ENCODE measurements around the gene TRAK1.
"Not testable (repeated sequence)": the region's sequence is repeated elsewhere in the genome, so short reads cannot be mapped to it uniquely, and the experiment has no call there.

The TRAK1 gene

GRCh38 chr3:42099020-42099765 lies 8.0 kb downstream of the TRAK1 start:
- DNase-seq = no peak

DNA sequence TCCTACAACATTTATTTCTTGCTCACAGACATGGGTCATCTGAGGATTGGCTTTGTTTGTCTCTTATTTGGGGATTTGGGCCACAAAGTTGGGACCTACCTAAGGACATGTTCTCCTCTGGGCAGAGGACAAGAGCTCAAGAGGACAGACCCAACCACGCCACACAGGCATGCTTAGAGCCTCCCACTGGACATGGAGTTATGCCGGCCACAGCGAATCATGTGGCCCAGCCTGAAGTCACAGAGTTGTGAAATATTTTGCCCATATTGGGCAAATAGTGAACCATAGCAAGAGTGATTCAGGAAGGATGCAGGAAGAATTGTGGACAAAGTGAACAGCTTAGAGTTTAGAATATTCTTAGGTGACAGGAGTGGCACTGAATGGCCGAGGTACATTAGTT lies 9.9 kb downstream of the TRAK1 start:
- no peak for DNase-seq

DNA sequence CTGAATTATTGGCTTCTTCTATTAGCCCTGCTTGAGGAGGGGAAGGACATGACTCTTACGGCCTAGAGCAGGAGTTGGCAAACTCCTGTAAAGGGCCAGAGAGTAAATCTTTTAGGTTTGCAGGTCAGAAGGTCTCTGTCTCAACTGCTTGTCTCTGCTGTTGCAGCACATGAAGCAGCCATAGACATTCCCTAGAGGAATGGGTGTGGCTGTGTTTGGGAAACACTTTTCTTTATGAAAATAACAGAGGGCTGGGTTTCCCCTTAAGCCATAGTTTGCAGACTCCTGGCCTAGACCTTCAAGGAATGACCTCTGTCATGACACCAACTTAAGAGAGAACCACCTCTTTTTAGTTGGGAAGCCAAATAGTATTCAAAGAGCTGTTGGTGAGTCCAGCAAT lies 10.3 kb downstream of the TRAK1 start:
- DNase-seq = no peak

GRCh38 chr3:42102571-42102970 lies 11.4 kb downstream of the TRAK1 start:
- DNase-seq = no peak

DNA sequence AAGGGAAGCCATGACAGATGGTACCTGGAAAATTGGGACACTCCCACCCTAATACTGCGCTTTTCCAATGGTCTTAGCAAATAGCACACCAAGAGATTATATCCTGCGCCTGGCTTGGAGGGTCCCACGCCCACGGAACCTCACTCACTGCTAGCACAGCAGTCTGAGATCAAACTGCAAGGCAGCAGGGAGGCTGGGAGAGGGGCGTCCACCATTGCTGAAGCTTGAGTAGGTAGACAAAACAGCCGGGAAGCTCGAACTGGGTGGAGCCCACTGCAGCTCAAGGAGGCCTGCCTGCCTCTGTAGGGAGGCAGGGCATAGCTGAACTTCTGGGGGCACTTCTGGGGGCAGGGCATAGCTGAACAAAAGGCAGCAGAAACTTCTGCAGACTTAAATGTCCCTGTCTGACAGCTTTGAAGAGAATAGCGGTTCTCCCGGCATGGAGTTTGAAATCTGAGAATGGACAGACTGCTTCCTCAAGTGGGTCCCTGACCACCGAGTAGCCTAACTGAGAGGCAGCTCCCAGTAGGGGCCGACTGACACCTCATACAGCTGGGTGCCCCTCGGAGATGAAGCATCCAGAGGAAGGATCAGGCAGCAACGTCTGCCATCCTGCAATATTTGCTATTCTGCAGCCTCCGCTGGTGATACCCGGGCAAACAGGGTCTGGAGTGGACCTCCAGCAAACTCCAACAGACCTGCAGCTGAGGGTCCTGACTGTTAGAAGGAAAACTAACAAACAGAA lies 12.9 kb downstream of the TRAK1 start:
- not testable (repeated sequence) for DNase-seq

GRCh38 chr3:42105994-42106393 lies 14.8 kb downstream of the TRAK1 start:
- not testable (repeated sequence) for DNase-seq

- DNase-seq = no peak
These were observed 15.5 kb downstream of the TRAK1 start for GRCh38 chr3:42106646-42107045.

GRCh38 chr3:42110631-42111030 lies 19.5 kb downstream of the TRAK1 start:
- no peak for DNase-seq

GRCh38 chr3:42114130-42114725 lies 23.1 kb downstream of the TRAK1 start:
- no peak for DNase-seq

GRCh38 chr3:42115215-42115614 lies 24.1 kb downstream of the TRAK1 start:
- DNase-seq = no peak

- no peak for DNase-seq
These were observed 24.8 kb downstream of the TRAK1 start for GRCh38 chr3:42115946-42116345.

DNA sequence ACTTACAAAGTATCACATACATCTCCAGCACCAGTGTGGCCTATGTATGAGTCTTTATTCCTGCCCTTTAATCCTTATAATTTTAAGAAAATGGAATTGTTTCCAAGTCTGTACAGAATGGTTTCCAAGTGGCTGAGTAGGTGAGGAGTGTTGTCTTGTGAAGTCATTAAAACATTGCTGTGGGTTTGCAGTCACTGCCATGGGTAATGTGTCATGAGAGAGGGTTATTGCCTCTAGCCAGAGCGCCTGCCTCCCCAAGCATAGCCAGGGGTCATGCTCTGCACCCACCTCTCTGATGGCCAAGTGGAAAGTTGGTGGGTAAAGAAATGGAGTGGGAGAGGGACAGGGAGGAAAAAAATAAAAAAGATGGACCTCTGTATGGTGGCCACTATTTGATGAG lies 25.3 kb downstream of the TRAK1 start:
- DNase-seq = no peak

DNA sequence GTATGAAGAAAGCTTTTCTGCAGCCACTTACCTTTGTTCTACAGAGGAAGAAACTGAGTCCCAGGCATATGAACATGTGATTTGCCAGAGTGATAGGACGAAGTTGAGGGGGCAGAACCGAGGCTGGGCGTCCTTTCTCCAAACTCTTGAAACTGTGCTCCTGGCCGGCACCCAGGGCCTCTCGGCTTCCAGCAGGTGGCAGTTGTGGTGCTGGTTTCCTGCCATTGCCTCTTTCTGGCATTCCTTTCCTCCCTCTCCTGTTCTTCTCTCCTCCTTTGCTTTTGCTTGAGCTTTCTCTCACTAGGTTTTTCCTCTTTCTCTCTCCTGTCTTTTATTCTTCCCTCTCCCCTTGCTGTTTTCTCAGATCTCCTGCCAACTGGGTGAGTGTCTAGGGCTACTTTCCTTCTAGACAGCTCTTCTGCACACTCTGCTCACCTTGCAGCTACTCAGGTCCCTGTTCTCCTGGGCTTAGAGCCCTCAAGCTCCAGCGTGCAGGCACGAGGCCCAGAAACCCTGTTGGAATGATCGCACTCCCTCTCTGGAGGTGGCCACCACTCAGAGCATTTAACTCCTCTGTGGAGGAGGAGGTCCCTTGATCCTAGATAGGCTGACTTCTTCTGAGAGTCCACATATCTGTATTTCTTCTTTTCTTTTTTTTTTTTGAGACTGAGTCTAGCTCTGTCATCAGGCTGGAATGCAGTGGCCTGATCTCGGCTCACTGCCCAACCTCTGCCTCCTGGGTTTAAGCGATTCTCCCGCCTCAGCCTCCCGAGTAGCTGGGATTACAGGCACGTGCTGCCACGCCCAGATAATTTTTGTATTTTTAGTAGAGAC lies 26.2 kb downstream of the TRAK1 start:
- DNase-seq = peak; percentile 44

DNA sequence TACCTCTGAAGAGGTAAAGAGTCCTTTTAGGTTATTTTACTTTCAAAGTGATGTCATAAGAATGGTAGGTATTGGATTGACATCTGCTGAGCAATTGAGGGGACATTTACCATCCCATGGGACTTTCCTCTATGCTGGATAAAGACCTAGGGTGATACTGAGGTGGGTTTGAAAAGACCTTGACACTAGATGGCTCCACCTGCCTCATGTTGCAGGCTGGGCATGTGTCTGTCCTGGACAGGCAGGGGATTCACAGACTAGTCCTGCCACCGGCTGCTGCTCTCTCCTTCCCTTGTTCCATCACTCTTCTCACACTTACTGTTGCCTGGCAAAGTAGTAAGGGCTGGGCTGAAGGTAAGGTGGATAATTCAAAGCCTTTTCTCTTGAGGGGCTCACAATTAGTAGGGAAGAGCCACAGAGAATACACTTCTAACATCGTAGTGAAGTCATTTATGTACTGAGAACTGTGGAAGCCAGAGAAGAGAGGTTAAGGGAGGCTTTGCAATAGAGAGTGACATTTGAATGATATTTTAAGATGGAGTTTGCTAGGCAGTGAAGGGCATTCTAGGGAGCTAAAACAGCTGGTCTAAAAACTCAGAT lies 27.7 kb downstream of the TRAK1 start:
- no peak for DNase-seq

DNA sequence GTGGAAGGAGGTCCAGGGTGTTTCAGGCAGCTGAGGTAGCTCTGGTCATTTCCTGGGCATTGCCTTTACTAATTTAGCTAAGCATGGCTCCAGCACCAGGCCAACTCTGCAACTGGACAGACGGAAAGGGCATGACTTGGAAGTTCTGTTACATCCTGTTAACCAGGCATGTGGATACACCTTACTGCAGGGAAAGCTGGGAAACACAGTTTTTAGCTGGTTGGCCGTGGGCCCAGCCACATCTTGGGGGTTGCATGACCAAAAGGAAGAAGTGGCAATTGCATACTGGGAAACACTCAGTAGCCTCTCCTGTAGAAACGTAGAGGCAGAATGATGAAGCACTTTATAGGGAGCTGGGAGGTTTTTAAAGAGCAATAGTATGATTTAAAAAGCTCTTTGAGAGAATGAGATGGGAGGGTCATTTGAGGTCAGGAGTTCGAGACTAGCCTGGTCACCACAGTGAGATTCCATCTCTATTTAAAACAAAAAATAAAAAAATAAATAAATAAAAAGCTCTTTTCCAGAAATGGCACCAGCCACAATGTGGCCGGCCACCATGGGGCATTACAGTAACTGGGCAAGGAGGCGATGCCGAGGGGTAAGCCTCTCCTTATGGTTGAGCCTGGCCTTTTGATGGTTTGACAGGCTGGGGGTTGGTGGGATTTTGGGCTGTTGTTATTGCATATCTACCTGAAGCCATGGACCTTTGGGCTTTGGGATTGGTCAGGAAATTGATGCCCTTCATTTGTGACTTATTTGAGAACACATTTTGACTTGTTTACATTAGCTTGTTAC lies 28.6 kb downstream of the TRAK1 start:
- DNase-seq = no peak

GRCh38 chr3:42120866-42121265 lies 29.7 kb downstream of the TRAK1 start:
- DNase-seq = no peak

DNA sequence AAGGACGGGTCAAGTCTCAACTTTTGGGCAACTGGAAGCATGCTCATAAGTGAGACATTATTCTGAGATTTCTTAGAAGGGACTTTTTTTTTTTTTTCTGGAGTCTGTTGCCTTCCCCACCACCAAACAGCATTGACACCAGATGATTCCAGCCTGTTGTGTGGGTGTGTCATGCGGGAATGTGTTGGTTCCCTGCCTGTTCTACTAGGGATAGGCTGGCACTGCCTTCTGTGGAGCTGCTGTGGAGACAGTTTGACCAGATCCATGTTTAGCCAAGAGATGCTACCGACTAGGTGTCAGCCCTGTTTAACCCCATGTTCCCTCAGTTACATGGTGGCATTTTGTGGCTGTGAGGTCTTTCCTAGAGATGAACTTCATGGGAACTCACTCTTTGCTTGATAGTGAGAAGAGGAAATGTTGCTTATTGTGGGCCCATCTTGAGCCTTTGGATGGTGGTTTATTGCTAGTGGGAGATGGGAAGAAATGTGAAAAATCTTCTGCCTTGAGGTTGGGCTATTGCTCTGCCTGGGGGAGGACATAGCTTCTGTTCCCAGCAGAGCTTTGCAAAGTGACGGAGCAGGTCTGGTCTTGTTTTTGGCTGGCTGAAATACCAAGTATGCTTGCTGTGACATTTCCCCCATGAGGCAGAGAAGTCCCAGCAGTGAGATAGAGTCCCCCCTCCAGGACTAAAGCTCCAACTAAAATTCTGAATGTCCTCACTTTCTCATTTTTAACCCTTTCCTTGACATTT lies 31.3 kb downstream of the TRAK1 start:
- DNase-seq = no peak

GRCh38 chr3:42123012-42123581 lies 31.9 kb downstream of the TRAK1 start:
- DNase-seq = no peak

- no peak for DNase-seq
These were observed 32.9 kb downstream of the TRAK1 start for GRCh38 chr3:42123824-42124658.

DNA sequence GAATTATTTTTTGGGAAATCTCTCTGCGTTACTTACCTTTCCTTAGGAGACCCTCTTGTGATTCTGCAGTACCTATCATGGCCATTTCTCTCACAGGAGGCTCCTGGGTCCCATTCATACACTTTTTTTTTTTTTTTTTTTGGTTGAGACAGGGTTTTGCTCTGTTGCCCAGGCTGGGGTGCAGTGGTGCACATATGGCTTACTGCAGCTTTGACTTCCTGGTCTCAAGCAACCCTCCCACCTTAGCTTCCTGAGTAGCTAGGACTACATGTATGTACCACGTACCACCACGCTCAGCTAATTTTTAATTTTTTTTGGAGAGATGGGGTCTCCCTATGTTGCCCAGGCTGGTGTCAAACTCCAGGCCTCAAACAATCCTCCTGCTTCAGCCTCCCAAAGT lies 36.1 kb downstream of the TRAK1 start:
- no peak for DNase-seq
